IMR-90 (cell line): ENCODE results near the gene TADA2A. TPM values are rescaled to one million over a fixed set of nuclear protein-coding genes. Genes with fewer than 3 reads are reported as not detected.

ENCODE experiments used
- CTCF ChIP-seq: conservative IDR thresholded peaks from 2 replicates; pipeline ENCODE4 v1.5.1; 2012; ENCODE audit warnings: mild to moderate bottlenecking, low read depth, low read length, improper control_type of control experiment
- FOS ChIP-seq: fragments of 150-350 bp; IDR thresholded peaks from 2 replicates; pipeline ENCODE4 v1.6.1; 2016; ENCODE audit warnings: low read depth, low read length
- polyA plus RNA-seq, 3 experiments: library from polyadenylated mRNA; depleted of rRNA; stranded (reverse); fragments of >200 nt; gene quantifications; 2 replicates each; pipeline ENCODE4 v1.2.3, GENCODE V29; 2012; ENCODE audit warnings: low replicate concordance in 1 of 3
- total RNA-seq: library from RNA; depleted of rRNA; stranded (reverse); fragments of >200 nt; gene quantifications from 2 replicates; pipeline ENCODE4 v1.2.3, GENCODE V29; 2012

Gene TADA2A
- total and polyA plus RNA-seq, 2 of the 4 experiments (the other 2 are of a cell fraction) = 13.1 to 19.7 TPM

GRCh38 chr17:37481001-37481665, 74.4 kb downstream of the TADA2A start (continued):
- no peak for TF ChIP-seq CTCF
- TF ChIP-seq FOS = no peak
